Mesothelial cell of epicardium (in vitro differentiated cells): ENCODE data around the gene APELA. TPM values are rescaled to one million over a fixed set of nuclear protein-coding genes. Genes with fewer than 3 reads are reported as not detected.
"Not testable (repeated sequence)": the region's sequence is repeated elsewhere in the genome, so short reads cannot be mapped to it uniquely, and the experiment has no call there.

ENCODE experiments used
- DNase-seq, 2 experiments: peaks; one replicate each; pipeline ENCODE4 v3.0.0; 2021; ENCODE audit warnings: low spot score in 2 of 2; ENCODE audit not compliant: unreplicated experiment in 2 of 2
- H3K27ac Mint-ChIP-seq: 2 replicates; pipeline ENCODE4 v1.8.0; 2021; ENCODE audit warnings: mixed read lengths
- H3K27me3 Mint-ChIP-seq: 2 replicates; pipeline ENCODE4 v1.8.0; 2021; ENCODE audit warnings: low read depth, mixed read lengths
- H3K36me3 Mint-ChIP-seq: 2 replicates; pipeline ENCODE4 v1.8.0; 2021; ENCODE audit warnings: mixed read lengths
- H3K4me1 Mint-ChIP-seq: 2 replicates; pipeline ENCODE4 v1.8.0; 2021; ENCODE audit warnings: mixed read lengths
- H3K4me3 Mint-ChIP-seq: 2 replicates; pipeline ENCODE4 v1.8.0; 2021; ENCODE audit warnings: mild to moderate bottlenecking, moderate library complexity, mixed read lengths
- H3K9me3 Mint-ChIP-seq: 2 replicates; pipeline ENCODE4 v1.8.0; 2021; ENCODE audit warnings: mixed read lengths
- total RNA-seq: library from RNA; stranded (reverse); gene quantifications from 3 replicates; pipeline ENCODE4 v1.2.1, GENCODE V29; 2021
- TF ChIP-seq, protein P1 (sequence below): fragments of 200-600 bp; sonication (generic); IDR thresholded peaks from one replicate; pipeline ENCODE4 v1.5.0; 2021; ENCODE audit warnings: antibody characterized with exemption; ENCODE audit not compliant: unreplicated experiment

APELA gene
- total RNA-seq, 1 donor from 2014 or later = 0.56 TPM

GRCh38 chr4:164902608-164903007 is 25.6 kb downstream of the APELA start:
- H3K27me3 Mint-ChIP-seq = no peaks in the 10 kb centered on the region
- no peak for DNase-seq
- H3K9me3 Mint-ChIP-seq = no peaks in the 10 kb centered on the region
- H3K27ac Mint-ChIP-seq = no peak overlapping the region
- no peak overlapping the region for H3K4me3 Mint-ChIP-seq
- no peaks in the 10 kb centered on the region for H3K36me3 Mint-ChIP-seq
- TF ChIP-seq, protein P1, sequence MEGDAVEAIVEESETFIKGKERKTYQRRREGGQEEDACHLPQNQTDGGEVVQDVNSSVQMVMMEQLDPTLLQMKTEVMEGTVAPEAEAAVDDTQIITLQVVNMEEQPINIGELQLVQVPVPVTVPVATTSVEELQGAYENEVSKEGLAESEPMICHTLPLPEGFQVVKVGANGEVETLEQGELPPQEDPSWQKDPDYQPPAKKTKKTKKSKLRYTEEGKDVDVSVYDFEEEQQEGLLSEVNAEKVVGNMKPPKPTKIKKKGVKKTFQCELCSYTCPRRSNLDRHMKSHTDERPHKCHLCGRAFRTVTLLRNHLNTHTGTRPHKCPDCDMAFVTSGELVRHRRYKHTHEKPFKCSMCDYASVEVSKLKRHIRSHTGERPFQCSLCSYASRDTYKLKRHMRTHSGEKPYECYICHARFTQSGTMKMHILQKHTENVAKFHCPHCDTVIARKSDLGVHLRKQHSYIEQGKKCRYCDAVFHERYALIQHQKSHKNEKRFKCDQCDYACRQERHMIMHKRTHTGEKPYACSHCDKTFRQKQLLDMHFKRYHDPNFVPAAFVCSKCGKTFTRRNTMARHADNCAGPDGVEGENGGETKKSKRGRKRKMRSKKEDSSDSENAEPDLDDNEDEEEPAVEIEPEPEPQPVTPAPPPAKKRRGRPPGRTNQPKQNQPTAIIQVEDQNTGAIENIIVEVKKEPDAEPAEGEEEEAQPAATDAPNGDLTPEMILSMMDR = no peak
- H3K4me1 Mint-ChIP-seq = no peaks in the 10 kb centered on the region

GRCh38 chr4:164904336-164904735 is 27.4 kb downstream of the APELA start:
- Mint-ChIP-seq H3K4me1 (no peaks in the 10 kb centered on the region), H3K9me3 (no peaks in the 10 kb centered on the region), H3K36me3 (no peaks in the 10 kb centered on the region), H3K27ac (no peak overlapping the region), H3K27me3 (no peaks in the 10 kb centered on the region), H3K4me3 (no peak overlapping the region)
- no peak for DNase-seq
- TF ChIP-seq, protein P1 = no peak

DNA sequence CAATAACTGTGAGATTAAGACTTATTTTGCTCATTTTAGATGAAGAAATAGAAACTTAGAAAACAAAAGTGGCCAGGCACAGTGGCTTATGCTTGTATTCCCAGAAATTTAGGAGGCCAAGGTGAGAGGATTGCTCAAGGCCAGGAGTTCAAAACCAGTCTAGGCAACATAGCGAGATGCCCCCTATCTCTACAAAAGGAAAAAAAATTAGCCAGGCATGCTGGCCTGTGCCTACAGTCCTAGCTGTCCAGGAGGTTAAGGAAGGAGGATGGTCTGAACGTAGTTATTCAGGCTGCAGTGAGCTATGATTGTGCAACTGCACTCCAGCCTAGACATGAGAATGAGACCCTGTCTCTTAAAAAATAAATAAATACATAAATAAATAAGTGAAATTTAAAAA is 28.0 kb downstream of the APELA start:
- Mint-ChIP-seq H3K27ac (no peak overlapping the region), H3K36me3 (no peaks in the 10 kb centered on the region), H3K27me3 (no peaks in the 10 kb centered on the region), H3K9me3 (no peaks in the 10 kb centered on the region), H3K4me1 (no peaks in the 10 kb centered on the region), H3K4me3 (no peak overlapping the region)
- TF ChIP-seq, protein P1 = no peak
- DNase-seq = no peak

GRCh38 chr4:164906368-164906767 is 29.4 kb downstream of the APELA start:
- H3K9me3 Mint-ChIP-seq = no peaks in the 10 kb centered on the region
- no peak overlapping the region for H3K27ac Mint-ChIP-seq
- no peaks in the 10 kb centered on the region for H3K4me1 Mint-ChIP-seq
- no peak for DNase-seq
- H3K27me3 Mint-ChIP-seq = no peaks in the 10 kb centered on the region
- TF ChIP-seq, protein P1 = no peak
- no peak overlapping the region for H3K4me3 Mint-ChIP-seq
- H3K36me3 Mint-ChIP-seq = no peaks in the 10 kb centered on the region

GRCh38 chr4:164913506-164913905 is 36.5 kb downstream of the APELA start:
- not testable (repeated sequence) for H3K27me3 Mint-ChIP-seq, H3K9me3 Mint-ChIP-seq, H3K36me3 Mint-ChIP-seq, H3K27ac Mint-ChIP-seq, H3K4me3 Mint-ChIP-seq, DNase-seq, H3K4me1 Mint-ChIP-seq

GRCh38 chr4:164918956-164919355 is 42.0 kb downstream of the APELA start:
- no peak for DNase-seq
- Mint-ChIP-seq H3K36me3 (no peaks in the 10 kb centered on the region), H3K4me3 (no peak overlapping the region), H3K27me3 (no peaks in the 10 kb centered on the region), H3K27ac (no peak overlapping the region), H3K9me3 (peaks cover 10% of the 10 kb centered on the region), H3K4me1 (no peaks in the 10 kb centered on the region)
- TF ChIP-seq, protein P1 = no peak
